ENCODE results near the gene PDE8A. TPM values are rescaled to one million over a fixed set of nuclear protein-coding genes. Genes with fewer than 3 reads are reported as not detected.

The PDE8A gene
- total and polyA plus RNA-seq, 2 donors: 8.5 to 23.0 TPM

DNA sequence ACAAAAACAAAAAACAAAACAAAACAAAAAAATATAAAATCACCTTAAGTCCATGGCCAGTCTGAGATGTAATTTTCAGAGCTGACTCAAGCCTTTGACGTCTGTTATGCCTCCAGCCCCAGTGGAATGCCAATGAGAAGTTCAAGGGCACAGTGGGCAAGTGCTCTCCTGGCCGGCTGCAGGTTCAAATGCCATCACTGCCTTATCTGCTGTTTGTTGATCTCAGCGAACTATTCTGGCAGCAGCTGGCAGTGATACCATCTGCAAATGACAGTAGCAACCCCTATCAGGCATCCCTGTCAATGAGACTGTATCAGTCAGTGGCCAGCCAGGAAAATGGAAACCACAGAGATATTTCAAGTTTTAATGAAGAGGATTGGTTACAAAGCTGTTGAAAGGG lies 10.8 kb upstream of the PDE8A start:
- Histone ChIP-seq H3K9me3 (ENCODE audit: control insufficient read depth in 2 of 2, insufficient read depth in 1 of 2, low read length in 1 of 2) (peaks cover 0 to 3% of the 10 kb centered on the region in 2 donors), H3K4me1 (ENCODE audit: control insufficient read depth in 2 of 2, insufficient read depth in 2 of 2, low read length in 2 of 2) (peaks cover 6 to 16% of the 10 kb centered on the region in 2 donors), H3K4me3 (ENCODE audit: low read length in 2 of 2) (no peak overlapping the region), H3K27ac (ENCODE audit: low read depth in 1 of 2, low read length in 1 of 2) (no peak overlapping the region), H3K27me3 (ENCODE audit: control insufficient read depth in 2 of 2, insufficient read depth in 1 of 2, low read length in 1 of 2) (no peaks in the 10 kb centered on the region), H3K36me3 (ENCODE audit: control insufficient read depth in 2 of 2, insufficient read depth in 2 of 2, low read length in 1 of 2) (no peaks in the 10 kb centered on the region)
- WGBS: 90% methylated on average over 3 of the region's 3 CpGs
- no peak for DNase-seq (ENCODE audit: low read depth in 6 of 9, low spot score in 9 of 9)

DNA sequence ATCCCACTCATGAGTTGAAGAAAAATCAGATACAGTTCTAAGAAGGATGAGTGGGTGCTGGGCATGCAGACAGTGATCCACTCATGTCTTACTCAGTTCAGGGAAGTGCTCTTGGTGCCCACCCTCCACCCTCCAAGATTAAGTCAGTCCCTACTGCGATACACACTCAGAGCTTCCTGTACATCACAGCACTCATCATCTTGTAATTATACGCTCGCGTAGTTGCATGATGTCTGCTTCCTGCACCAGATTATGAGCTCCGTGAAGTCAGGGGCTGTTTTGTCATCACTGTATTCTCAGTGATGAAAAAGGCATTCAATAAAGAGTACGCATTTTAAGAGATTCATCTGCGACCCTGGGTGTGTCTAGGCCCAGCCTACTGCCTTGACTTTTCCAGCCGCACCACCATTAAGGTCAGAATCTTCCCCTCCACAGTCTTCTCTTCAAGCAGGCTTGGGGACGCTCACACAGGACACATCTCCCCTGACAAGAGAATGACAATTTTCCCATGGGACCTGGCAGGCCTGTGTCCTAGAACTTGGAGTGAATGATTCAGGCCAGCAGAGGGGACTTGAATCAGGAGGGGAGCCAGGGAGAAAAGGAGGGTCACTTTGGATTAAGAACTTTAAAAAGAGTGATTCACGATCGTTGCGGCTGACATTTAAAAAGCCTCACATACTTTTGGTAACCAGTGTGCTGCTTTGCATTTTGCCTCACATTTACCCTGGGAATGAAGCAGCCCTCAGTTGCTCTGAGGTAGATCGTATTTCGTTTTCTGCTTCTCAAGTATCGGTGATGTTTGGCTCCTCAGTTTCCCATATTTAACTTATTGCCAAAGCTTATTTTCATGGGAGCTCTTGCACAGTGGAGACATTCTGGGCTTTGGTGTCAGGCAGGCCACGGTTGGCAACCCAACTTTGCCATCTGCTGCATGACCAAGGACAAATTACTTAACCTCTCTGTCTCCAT lies 7.9 kb upstream of the PDE8A start:
- no peak for DNase-seq (ENCODE audit: low read depth in 6 of 9, low spot score in 9 of 9)
- 97% methylated on average over 16 of the region's 16 CpGs for WGBS
- H3K27ac ChIP-seq (ENCODE audit: low read depth in 1 of 2, low read length in 1 of 2): no peak overlapping the region
- peaks cover 0 to 6% of the 10 kb centered on the region in 2 donors for H3K27me3 ChIP-seq (ENCODE audit: control insufficient read depth in 2 of 2, insufficient read depth in 1 of 2, low read length in 1 of 2)
- no peak overlapping the region for H3K4me3 ChIP-seq (ENCODE audit: low read length in 2 of 2)
- H3K4me1 ChIP-seq (ENCODE audit: control insufficient read depth in 2 of 2, insufficient read depth in 2 of 2, low read length in 2 of 2): peaks cover 6 to 24% of the 10 kb centered on the region in 2 donors
- peaks cover 0 to 3% of the 10 kb centered on the region in 2 donors for H3K9me3 ChIP-seq (ENCODE audit: control insufficient read depth in 2 of 2, insufficient read depth in 1 of 2, low read length in 1 of 2)
- no peaks in the 10 kb centered on the region for H3K36me3 ChIP-seq (ENCODE audit: control insufficient read depth in 2 of 2, insufficient read depth in 2 of 2, low read length in 1 of 2)

- Histone ChIP-seq H3K4me3 (ENCODE audit: low read length in 2 of 2) (no peak overlapping the region), H3K4me1 (ENCODE audit: control insufficient read depth in 2 of 2, insufficient read depth in 2 of 2, low read length in 2 of 2) (peaks cover 11 to 37% of the 10 kb centered on the region in 2 donors), H3K27me3 (ENCODE audit: control insufficient read depth in 2 of 2, insufficient read depth in 1 of 2, low read length in 1 of 2) (peaks cover 4 to 22% of the 10 kb centered on the region in 2 donors), H3K27ac (ENCODE audit: low read depth in 1 of 2, low read length in 1 of 2) (no peak overlapping the region), H3K9me3 (ENCODE audit: control insufficient read depth in 2 of 2, insufficient read depth in 1 of 2, low read length in 1 of 2) (peaks cover 0 to 4% of the 10 kb centered on the region in 2 donors), H3K36me3 (ENCODE audit: control insufficient read depth in 2 of 2, insufficient read depth in 2 of 2, low read length in 1 of 2) (no peaks in the 10 kb centered on the region)
- 89% methylated on average over 5 of the region's 5 CpGs for WGBS
- no peak for DNase-seq (ENCODE audit: low read depth in 6 of 9, low spot score in 9 of 9)
Measured at GRCh38 chr15:84975871-84976351, 5.7 kb upstream of the PDE8A start.

DNA sequence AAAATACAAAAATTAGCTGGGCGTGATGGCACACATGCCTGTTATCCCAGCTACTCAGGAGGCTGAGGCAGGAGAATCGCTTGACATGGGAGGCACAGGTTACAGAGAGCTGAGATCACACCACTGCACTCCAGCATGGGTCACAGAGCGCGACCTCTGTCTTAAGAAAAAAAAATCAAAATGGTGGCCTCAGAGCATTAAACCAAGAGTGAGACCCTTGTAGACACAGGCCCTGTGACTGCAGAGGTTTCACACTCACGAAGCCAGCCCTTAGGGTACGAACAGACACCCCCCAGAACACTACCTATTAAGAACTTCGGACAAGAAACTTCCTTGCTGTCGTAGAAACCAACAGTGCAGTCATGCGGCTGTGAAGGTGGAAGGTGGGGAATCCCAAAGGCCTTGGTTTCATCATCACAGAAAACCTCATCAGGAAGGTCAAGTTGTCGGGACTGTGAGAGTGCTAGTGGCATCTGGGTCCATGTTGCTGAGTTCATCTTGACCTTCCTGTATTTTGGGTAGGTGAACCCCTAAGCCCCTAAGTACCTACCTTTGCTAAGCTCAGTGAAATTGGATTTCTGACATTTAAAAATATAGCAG lies 4.8 kb upstream of the PDE8A start:
- H3K9me3 ChIP-seq (ENCODE audit: control insufficient read depth in 2 of 2, insufficient read depth in 1 of 2, low read length in 1 of 2): peaks cover 0 to 3% of the 10 kb centered on the region in 2 donors
- DNase-seq (ENCODE audit: low read depth in 6 of 9, low spot score in 9 of 9): no peak
- H3K27me3 ChIP-seq (ENCODE audit: control insufficient read depth in 2 of 2, insufficient read depth in 1 of 2, low read length in 1 of 2): peaks cover 9 to 29% of the 10 kb centered on the region in 2 donors
- no peak overlapping the region for H3K4me3 ChIP-seq (ENCODE audit: low read length in 2 of 2)
- no peaks in the 10 kb centered on the region for H3K36me3 ChIP-seq (ENCODE audit: control insufficient read depth in 2 of 2, insufficient read depth in 2 of 2, low read length in 1 of 2)
- no peak overlapping the region for H3K27ac ChIP-seq (ENCODE audit: low read depth in 1 of 2, low read length in 1 of 2)
- peaks cover 11 to 37% of the 10 kb centered on the region in 2 donors for H3K4me1 ChIP-seq (ENCODE audit: control insufficient read depth in 2 of 2, insufficient read depth in 2 of 2, low read length in 2 of 2)
- WGBS: 98% methylated on average over 10 of the region's 10 CpGs

GRCh38 chr15:84979651-84980050 lies 2.0 kb upstream of the PDE8A start:
- H3K36me3 ChIP-seq (ENCODE audit: control insufficient read depth in 2 of 2, insufficient read depth in 2 of 2, low read length in 1 of 2): no peaks in the 10 kb centered on the region
- DNase-seq (ENCODE audit: low read depth in 6 of 9, low spot score in 9 of 9): no peak
- peak overlapping the region in 1 of 2 donors; percentile 71 for H3K4me3 ChIP-seq (ENCODE audit: low read length in 2 of 2)
- WGBS: 40% methylated on average over 16 of the region's 16 CpGs
- no peak overlapping the region for H3K27ac ChIP-seq (ENCODE audit: low read depth in 1 of 2, low read length in 1 of 2)
- H3K4me1 ChIP-seq (ENCODE audit: control insufficient read depth in 2 of 2, insufficient read depth in 2 of 2, low read length in 2 of 2): peaks cover 15 to 38% of the 10 kb centered on the region in 2 donors
- H3K9me3 ChIP-seq (ENCODE audit: control insufficient read depth in 2 of 2, insufficient read depth in 1 of 2, low read length in 1 of 2): peaks cover 0 to 3% of the 10 kb centered on the region in 2 donors
- H3K27me3 ChIP-seq (ENCODE audit: control insufficient read depth in 2 of 2, insufficient read depth in 1 of 2, low read length in 1 of 2): peaks cover 25 to 43% of the 10 kb centered on the region in 2 donors

DNA sequence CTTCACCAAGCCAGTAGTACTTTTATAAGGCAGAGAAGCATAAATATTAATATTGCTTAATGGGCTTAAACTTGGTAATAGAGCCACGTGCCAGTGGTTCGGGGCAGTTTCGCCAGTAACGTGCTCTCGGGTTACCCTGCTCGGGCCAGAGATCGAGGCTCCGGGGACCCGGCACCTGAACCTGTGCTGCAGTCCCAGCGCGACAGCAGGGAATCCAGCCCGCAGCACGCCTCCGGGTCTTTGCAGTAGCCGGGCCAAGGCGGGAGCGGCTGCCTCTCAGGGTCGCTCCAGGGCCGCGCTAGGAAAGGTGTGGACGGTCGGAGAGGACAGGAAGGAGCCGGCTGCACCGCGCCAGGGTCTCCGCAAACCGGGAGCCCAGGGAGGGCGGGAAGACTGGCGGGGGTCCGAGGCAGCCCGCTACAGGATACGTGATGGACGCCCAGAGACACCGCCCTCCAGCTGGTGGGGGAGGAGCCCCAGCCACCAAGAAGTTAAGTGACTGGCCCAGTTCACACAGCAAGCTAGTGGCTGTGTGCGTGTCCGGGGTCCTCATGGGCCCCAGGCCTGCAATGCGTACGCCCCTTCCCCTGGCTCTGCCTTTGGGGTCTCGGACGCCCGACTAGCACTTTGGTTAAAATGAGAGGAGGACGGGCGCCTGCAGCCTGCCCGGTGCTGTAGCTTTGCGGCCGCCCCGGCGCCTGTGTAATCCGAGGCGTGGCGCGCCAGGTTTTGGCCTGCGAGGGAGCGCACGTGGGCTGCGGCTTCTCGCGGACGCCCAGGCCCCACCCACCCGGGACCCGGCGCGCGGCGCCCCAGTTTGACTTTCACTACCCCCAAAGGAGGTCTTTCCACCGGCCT lies 1.2 kb upstream of the PDE8A start:
- peaks cover 0 to 3% of the 10 kb centered on the region in 2 donors for H3K9me3 ChIP-seq (ENCODE audit: control insufficient read depth in 2 of 2, insufficient read depth in 1 of 2, low read length in 1 of 2)
- peak; percentile 73 to 94 (median 85) for DNase-seq (ENCODE audit: low read depth in 6 of 9, low spot score in 9 of 9)
- WGBS: under 1% methylated on average over 66 of the region's 66 CpGs
- peak overlapping the region; percentile 71 to 83 for H3K4me3 ChIP-seq (ENCODE audit: low read length in 2 of 2)
- no peaks in the 10 kb centered on the region for H3K36me3 ChIP-seq (ENCODE audit: control insufficient read depth in 2 of 2, insufficient read depth in 2 of 2, low read length in 1 of 2)
- peaks cover 15 to 32% of the 10 kb centered on the region in 2 donors for H3K4me1 ChIP-seq (ENCODE audit: control insufficient read depth in 2 of 2, insufficient read depth in 2 of 2, low read length in 2 of 2)
- H3K27me3 ChIP-seq (ENCODE audit: control insufficient read depth in 2 of 2, insufficient read depth in 1 of 2, low read length in 1 of 2): peaks cover 25 to 43% of the 10 kb centered on the region in 2 donors
- H3K27ac ChIP-seq (ENCODE audit: low read depth in 1 of 2, low read length in 1 of 2): peak overlapping the region; percentile 94 to 95

GRCh38 chr15:84981054-84981710 lies 474 bp upstream of the PDE8A start:
- Histone ChIP-seq H3K9me3 (ENCODE audit: control insufficient read depth in 2 of 2, insufficient read depth in 1 of 2, low read length in 1 of 2) (peaks cover 0 to 3% of the 10 kb centered on the region in 2 donors), H3K36me3 (ENCODE audit: control insufficient read depth in 2 of 2, insufficient read depth in 2 of 2, low read length in 1 of 2) (no peaks in the 10 kb centered on the region), H3K27ac (ENCODE audit: low read depth in 1 of 2, low read length in 1 of 2) (peak overlapping the region; percentile 94 to 95), H3K4me3 (ENCODE audit: low read length in 2 of 2) (peak overlapping the region; percentile 71 to 83), H3K27me3 (ENCODE audit: control insufficient read depth in 2 of 2, insufficient read depth in 1 of 2, low read length in 1 of 2) (peaks cover 25 to 43% of the 10 kb centered on the region in 2 donors), H3K4me1 (ENCODE audit: control insufficient read depth in 2 of 2, insufficient read depth in 2 of 2, low read length in 2 of 2) (peaks cover 12 to 25% of the 10 kb centered on the region in 2 donors)
- under 1% methylated on average over 75 of the region's 75 CpGs for WGBS
- peak; percentile 87 to 98 (median 94) for DNase-seq (ENCODE audit: low read depth in 6 of 9, low spot score in 9 of 9)

DNA sequence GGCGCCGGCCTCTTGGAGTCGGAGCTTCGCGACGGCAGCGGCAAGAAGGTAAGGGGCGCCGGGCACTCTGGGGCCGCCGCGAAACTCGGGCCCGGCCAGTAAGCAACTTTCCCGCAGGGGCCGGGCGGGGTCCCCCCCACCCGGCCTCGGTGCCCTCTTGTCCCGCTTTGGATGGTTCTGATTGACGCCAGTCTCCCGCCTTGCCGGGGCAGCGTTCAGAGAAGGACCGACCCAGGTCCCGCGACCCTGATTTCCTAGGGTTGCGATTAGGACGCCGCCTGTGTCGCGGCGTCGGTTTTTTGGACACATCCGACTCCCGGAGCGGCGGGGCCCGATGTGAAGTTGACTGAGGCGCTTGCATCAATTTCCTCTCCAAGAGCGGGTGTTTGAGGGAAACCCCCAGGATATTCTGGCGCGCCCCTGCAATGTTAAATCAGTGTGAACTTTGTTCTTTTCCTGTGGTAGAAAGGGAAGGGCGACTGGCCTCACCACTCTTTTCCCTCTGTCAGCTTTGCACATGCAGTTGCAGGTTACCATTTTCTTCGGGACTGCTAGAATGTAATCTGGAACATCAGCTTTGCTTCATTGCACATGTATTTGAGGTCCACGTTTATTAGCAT lies 755 bp downstream of the PDE8A start:
- Histone ChIP-seq H3K4me3 (ENCODE audit: low read length in 2 of 2) (peak overlapping the region; percentile 42 to 83), H3K9me3 (ENCODE audit: control insufficient read depth in 2 of 2, insufficient read depth in 1 of 2, low read length in 1 of 2) (peaks cover 0 to 3% of the 10 kb centered on the region in 2 donors), H3K27ac (ENCODE audit: low read depth in 1 of 2, low read length in 1 of 2) (peak overlapping the region in 1 of 2 donors; percentile 36), H3K36me3 (ENCODE audit: control insufficient read depth in 2 of 2, insufficient read depth in 2 of 2, low read length in 1 of 2) (no peaks in the 10 kb centered on the region), H3K27me3 (ENCODE audit: control insufficient read depth in 2 of 2, insufficient read depth in 1 of 2, low read length in 1 of 2) (peaks cover 25 to 43% of the 10 kb centered on the region in 2 donors), H3K4me1 (ENCODE audit: control insufficient read depth in 2 of 2, insufficient read depth in 2 of 2, low read length in 2 of 2) (peaks cover 12 to 24% of the 10 kb centered on the region in 2 donors)
- peak in 1 of 9 donors; percentile 51 for DNase-seq (ENCODE audit: low read depth in 6 of 9, low spot score in 9 of 9)
- 13% methylated on average over 46 of the region's 46 CpGs for WGBS
